Choroid plexus epithelial cell (primary cell): ENCODE data around the gene BOLA3.

Experiments
- DNase-seq: peaks from one replicate; pipeline ENCODE4 v3.0.0-alpha.2; 2010; ENCODE audit warnings: low read depth
- H3K4me3 ChIP-seq: 2 replicates; pipeline ENCODE4 v1.5.1; 2011; ENCODE audit warnings: low read depth, mild to moderate bottlenecking, control low read depth, low read length, moderate library complexity
- TF ChIP-seq, protein P1 (sequence below): conservative IDR thresholded peaks from 2 replicates; pipeline ENCODE4 v1.5.1; 2011; ENCODE audit warnings: low read depth, mild to moderate bottlenecking, control low read depth, inconsistent platforms, low read length, moderate library complexity

Gene BOLA3

DNA sequence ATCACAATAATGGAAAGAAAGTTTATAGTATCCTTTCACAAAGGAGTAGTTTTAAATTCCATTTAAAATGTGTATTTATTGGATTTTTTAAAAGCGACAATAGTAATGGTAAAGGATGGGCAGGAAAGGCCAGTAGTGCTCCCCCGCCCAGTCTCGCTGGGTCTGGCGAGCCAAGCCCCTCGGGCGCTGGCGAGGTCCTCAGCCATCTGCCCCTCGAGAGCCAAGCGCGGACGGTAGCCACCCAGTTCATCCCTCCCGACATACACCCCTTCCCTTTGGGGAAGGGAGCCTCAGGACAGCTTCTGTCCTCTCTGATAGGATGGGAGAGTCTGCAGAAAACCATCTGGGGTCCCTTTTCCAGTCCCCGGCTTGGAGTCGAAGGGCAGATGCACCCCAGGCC is 45.2 kb downstream of the BOLA3 start:
- no peak for DNase-seq
- TF ChIP-seq, protein P1, sequence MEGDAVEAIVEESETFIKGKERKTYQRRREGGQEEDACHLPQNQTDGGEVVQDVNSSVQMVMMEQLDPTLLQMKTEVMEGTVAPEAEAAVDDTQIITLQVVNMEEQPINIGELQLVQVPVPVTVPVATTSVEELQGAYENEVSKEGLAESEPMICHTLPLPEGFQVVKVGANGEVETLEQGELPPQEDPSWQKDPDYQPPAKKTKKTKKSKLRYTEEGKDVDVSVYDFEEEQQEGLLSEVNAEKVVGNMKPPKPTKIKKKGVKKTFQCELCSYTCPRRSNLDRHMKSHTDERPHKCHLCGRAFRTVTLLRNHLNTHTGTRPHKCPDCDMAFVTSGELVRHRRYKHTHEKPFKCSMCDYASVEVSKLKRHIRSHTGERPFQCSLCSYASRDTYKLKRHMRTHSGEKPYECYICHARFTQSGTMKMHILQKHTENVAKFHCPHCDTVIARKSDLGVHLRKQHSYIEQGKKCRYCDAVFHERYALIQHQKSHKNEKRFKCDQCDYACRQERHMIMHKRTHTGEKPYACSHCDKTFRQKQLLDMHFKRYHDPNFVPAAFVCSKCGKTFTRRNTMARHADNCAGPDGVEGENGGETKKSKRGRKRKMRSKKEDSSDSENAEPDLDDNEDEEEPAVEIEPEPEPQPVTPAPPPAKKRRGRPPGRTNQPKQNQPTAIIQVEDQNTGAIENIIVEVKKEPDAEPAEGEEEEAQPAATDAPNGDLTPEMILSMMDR, result no peak

DNA sequence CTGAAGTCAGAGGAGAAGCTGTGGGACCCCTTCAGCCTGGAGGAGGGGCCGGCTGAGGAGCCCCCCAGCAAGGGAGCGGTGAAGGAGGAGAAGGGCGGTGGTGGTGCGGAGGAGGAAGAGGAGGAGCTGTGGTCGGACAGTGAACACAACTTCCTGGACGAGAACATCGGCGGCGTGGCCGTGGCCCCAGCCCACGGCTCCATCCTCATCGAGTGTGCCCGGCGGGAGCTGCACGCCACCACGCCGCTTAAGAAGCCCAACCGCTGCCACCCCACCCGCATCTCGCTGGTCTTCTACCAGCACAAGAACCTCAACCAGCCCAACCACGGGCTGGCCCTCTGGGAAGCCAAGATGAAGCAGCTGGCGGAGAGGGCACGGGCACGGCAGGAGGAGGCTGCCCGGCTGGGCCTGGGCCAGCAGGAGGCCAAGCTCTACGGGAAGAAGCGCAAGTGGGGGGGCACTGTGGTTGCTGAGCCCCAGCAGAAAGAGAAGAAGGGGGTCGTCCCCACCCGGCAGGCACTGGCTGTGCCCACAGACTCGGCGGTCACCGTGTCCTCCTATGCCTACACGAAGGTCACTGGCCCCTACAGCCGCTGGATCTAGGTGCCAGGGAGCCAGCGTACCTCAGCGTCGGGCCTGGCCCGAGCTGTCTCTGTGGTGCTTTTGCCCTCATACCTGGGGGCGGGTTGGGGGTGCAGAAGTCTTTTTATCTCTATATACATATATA is 46.0 kb downstream of the BOLA3 start:
- H3K4me3 ChIP-seq, result no peak overlapping the region
- DNase-seq, result no peak
- TF ChIP-seq, protein P1, result no peak

More for the DNA sequence above, 45.2 kb downstream of the BOLA3 start:
- H3K4me3 ChIP-seq, result no peak overlapping the region

DNA sequence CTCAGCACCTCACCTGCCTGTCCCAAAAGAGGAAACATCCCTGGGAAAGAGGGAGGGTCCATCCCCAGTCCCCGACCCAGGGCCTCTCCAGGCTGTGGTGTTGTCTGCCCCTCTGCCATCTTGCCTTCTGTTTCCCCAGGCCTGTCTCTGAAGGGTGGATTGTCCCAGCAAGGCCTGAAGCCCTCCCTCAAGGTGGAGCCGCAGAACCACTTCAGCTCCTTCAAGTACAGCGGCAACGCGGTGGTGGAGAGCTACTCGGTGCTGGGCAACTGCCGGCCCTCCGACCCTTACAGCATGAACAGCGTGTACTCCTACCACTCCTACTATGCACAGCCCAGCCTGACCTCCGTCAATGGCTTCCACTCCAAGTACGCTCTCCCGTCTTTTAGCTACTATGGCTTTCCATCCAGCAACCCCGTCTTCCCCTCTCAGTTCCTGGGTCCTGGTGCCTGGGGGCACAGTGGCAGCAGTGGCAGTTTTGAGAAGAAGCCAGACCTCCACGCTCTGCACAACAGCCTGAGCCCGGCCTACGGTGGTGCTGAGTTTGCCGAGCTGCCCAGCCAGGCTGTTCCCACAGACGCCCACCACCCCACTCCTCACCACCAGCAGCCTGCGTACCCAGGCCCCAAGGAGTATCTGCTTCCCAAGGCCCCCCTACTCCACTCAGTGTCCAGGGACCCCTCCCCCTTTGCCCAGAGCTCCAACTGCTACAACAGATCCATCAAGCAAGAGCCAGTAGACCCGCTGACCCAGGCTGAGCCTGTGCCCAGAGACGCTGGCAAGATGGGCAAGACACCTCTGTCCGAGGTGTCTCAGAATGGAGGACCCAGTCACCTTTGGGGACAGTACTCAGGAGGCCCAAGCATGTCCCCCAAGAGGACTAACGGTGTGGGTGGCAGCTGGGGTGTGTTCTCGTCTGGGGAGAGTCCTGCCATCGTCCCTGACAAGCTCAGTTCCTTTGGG is 47.2 kb downstream of the BOLA3 start:
- TF ChIP-seq, protein P1, result no peak
- DNase-seq, result no peak
- no peak overlapping the region for H3K4me3 ChIP-seq

DNA sequence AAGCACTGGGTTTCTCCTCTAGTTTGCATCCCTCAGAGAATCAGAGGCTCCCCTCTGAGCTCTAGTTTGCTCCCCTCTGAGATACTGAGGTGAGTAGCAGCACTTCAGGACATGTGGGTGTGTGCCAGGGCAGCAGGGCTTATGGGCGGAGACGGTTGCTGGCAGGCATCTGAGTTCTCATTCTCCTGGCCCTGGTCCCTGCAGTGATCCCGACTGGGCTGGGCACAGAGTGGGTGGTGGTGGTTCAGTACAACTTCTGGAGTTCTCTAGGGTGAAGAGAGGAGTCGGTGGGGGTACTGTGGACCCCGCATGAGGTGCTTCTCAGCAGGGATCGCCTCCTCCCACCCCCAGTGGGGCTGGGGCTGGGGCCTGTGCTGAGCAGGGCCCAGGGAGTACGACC is 47.9 kb downstream of the BOLA3 start:
- TF ChIP-seq, protein P1, result no peak
- H3K4me3 ChIP-seq, result no peak overlapping the region
- no peak for DNase-seq

DNA sequence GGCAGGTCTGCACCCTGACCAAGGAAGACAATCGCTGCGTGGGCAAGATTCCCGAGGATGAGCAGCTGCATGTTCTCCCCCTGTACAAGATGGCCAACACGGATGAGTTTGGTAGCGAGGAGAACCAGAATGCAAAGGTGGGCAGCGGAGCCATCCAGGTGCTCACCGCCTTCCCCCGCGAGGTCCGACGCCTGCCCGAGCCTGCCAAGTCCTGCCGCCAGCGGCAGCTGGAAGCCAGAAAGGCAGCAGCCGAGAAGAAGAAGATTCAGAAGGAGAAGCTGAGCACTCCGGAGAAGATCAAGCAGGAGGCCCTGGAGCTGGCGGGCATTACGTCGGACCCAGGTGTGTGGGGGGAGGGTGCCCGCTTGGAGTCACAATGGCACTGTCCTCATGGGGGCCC is 48.4 kb downstream of the BOLA3 start:
- no peak overlapping the region for H3K4me3 ChIP-seq
- DNase-seq, result no peak

DNA sequence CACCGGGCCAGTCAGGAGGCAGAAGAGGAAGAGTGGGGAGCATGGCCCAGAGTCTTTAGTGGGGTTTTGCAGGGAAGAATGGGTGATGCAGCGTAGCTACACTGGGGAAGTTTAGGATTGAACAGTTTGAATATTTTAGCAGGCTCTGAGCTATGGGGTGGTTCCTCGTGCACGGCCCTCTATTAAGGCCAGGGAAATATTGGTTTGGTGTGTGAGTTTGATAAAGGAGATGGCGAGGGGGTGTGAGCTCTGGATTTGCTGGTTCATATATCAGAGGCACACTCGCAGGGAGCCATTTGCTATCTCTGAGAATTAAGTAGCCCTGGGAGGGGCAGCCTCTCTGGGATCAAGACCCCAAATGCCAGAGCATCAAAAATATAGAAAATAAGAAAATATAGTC is 50.1 kb downstream of the BOLA3 start:
- TF ChIP-seq, protein P1, result no peak

More for the DNA sequence above, 48.4 kb downstream of the BOLA3 start:
- TF ChIP-seq, protein P1, result no peak

DNA sequence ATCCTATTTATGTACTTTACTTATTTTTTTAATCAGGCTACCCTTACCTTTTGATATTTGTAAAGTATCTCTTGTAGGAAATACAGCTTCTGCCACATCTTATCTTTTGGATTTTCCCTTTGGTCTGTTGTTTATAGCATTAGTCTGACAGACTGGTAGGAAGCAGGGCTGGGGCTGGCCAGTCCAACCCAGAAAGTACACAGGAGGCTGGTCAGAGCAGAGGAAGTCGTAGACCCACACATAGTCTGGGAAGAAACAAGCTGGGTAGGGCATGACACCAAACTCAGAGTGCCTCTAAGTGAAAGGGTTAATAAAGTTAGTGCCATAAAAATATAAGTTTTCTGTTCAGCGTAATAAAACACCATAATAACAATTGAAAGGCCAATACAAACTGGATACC is 51.7 kb downstream of the BOLA3 start:
- TF ChIP-seq, protein P1, result no peak
- no peak overlapping the region for H3K4me3 ChIP-seq
- DNase-seq, result no peak

More for the DNA sequence above, 50.1 kb downstream of the BOLA3 start:
- DNase-seq, result no peak
- H3K4me3 ChIP-seq, result no peak overlapping the region
